Kidney (tissue), 14 donors: ENCODE results near the gene AIFM1. TPM values are rescaled to one million over a fixed set of nuclear protein-coding genes. Genes with fewer than 3 reads are reported as not detected.

Experiments
- DNase-seq, 5 donors: peaks; one replicate each; pipeline ENCODE4 v3.0.0-alpha.2; 2013 to 2020
- FAIRE-seq: peaks from 2 replicates; lab custom pipeline; 2012; peaks lifted over from hg19 to GRCh38; lab: Jason Lieb, UNC
- H3K27ac ChIP-seq, 2 donors: one replicate each; pipeline ENCODE4 v1.7.0; 2013; ENCODE audit warnings: low read depth in 2 of 2, low read length in 2 of 2, inconsistent platforms in 1 of 2
- H3K27me3 ChIP-seq: one replicate; pipeline ENCODE4 v1.7.1; 2013; ENCODE audit warnings: low read length, inconsistent platforms; ENCODE audit not compliant: control insufficient read depth, insufficient read depth
- H3K36me3 ChIP-seq, 3 donors: one replicate each; pipeline versions ENCODE4 v1.7.0 to v1.7.1; 2013; ENCODE audit warnings: low read length in 3 of 3, control low read depth in 1 of 3, inconsistent platforms in 1 of 3; ENCODE audit not compliant: insufficient read depth in 3 of 3, control insufficient read depth in 2 of 3
- H3K4me1 ChIP-seq, 3 donors: one replicate each; pipeline versions ENCODE4 v1.7.0 to v1.7.1; 2013; ENCODE audit warnings: low read length in 3 of 3, inconsistent platforms in 1 of 3, low read depth in 1 of 3; ENCODE audit not compliant: control insufficient read depth in 2 of 3, insufficient read depth in 2 of 3
- H3K4me3 ChIP-seq, 3 donors: one replicate each; pipeline versions ENCODE4 v1.7.0 to v1.8.1; 2013; ENCODE audit warnings: low read length in 3 of 3, control low read depth in 1 of 3, inconsistent platforms in 1 of 3
- H3K9ac ChIP-seq, 3 donors: one replicate each; pipeline versions ENCODE4 v1.7.0 to v1.7.1; 2013; ENCODE audit warnings: low read length in 3 of 3, control low read depth in 1 of 3, inconsistent platforms in 1 of 3
- H3K9me3 ChIP-seq, 3 donors: one replicate each; pipeline versions ENCODE4 v1.7.0 to v1.7.1; 2013; ENCODE audit warnings: low read length in 3 of 3, control low read depth in 1 of 3, inconsistent platforms in 1 of 3; ENCODE audit not compliant: control insufficient read depth in 2 of 3, insufficient read depth in 1 of 3
- intact Hi-C: fragments of 100-400 bp; cut with DNase I; formaldehyde crosslinking; loops from one replicate; pipeline ENCODE4 v1.11.1; 2022
- polyA plus RNA-seq: library from polyadenylated mRNA; stranded (reverse); fragments of 350-450 nt; fragmentation: Illumina TruSeq; extraction: RNeasy Lipid Tissue Mini Kit (QIAGEN cat#74804); gene quantifications from one replicate; pipeline ENCODE4 v1.2.3, GENCODE V29; 2014; ENCODE audit warnings: low read depth, low replicate concordance; ENCODE audit not compliant: insufficient read depth
- total RNA-seq: library from RNA; stranded (reverse); fragmentation: NEBNext Ultra II Directional; extraction: Animal tissue kit (Norgen Biotek cat#: 25700); gene quantifications from one replicate; pipeline ENCODE4 v1.2.1, GENCODE V29; 2021
- TF ChIP-seq, protein P1 (sequence below): IDR thresholded peaks from 3 replicates; pipeline ENCODE4 v1.5.1; 2012; ENCODE audit warnings: mild to moderate bottlenecking, moderate library complexity, borderline replicate concordance; ENCODE audit not compliant: insufficient read depth; ENCODE audit errors: extremely low read depth
- donor health status: control.
- donor health status: control.
- donor health status: control.
- donor health status: control.
- donor health status: control.
- donor health status: DM: yes; HTN: yes; CAD: no.
- donor health status: Normal renal cell carcinoma (clear cell type).

Gene AIFM1
- total and polyA plus RNA-seq, 2 donors from 2014 or later, result 55.0 to 255 TPM

DNA sequence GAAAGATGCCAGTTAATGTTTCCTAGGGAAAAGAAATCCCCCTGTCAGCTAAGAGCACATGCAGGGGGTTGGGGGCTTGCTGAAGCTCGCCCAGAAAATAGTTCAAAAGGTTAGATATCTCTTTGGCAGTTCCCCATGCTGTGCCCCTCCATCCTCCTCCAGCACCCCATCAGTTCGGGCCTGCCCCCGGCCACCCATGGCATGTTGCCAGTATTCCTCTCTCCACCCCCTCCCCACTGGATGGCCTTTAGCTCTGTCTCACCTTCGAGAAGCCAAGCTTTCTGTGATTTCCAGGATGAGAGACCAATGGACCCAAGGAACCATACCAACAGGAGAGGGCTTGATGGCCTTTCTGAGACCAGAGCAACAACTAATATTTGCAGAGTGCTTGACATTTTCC lies 11.3 kb upstream of the AIFM1 start:
- DNase-seq, result no peak
- Histone ChIP-seq H3K27ac (no peak overlapping the region), H3K9ac (no peak overlapping the region), H3K27me3 (no peaks in the 10 kb centered on the region), H3K4me3 (no peak overlapping the region), H3K4me1 (peaks cover 0 to 2% (median 0%) of the 10 kb centered on the region in 3 donors), H3K36me3 (no peaks in the 10 kb centered on the region), H3K9me3 (no peaks in the 10 kb centered on the region)
- intact Hi-C loops, result no loop called here
- TF ChIP-seq, protein P1, sequence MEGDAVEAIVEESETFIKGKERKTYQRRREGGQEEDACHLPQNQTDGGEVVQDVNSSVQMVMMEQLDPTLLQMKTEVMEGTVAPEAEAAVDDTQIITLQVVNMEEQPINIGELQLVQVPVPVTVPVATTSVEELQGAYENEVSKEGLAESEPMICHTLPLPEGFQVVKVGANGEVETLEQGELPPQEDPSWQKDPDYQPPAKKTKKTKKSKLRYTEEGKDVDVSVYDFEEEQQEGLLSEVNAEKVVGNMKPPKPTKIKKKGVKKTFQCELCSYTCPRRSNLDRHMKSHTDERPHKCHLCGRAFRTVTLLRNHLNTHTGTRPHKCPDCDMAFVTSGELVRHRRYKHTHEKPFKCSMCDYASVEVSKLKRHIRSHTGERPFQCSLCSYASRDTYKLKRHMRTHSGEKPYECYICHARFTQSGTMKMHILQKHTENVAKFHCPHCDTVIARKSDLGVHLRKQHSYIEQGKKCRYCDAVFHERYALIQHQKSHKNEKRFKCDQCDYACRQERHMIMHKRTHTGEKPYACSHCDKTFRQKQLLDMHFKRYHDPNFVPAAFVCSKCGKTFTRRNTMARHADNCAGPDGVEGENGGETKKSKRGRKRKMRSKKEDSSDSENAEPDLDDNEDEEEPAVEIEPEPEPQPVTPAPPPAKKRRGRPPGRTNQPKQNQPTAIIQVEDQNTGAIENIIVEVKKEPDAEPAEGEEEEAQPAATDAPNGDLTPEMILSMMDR, result no peak
- FAIRE-seq, result no peak

DNA sequence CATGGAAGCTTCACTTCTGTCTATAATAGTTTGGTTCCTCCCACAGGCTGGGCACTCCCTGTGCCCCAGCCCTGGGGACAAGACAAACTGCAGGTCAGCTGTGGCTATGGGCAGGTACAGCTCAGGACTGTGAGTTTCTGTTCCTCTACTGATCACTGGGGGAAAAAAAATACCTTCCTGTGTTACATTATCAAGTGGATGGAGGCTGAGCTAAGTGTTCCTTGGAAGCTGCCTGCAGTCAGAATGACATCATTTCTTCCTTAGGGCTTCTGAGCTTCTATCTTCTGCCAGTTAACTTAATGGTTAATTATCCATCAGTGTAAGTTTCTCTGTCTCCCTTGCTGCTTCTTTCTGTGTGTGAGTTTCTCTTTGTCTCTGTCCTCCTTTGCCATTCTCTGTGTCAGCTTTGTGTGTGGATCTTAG lies 10.7 kb upstream of the AIFM1 start:
- FAIRE-seq, result no peak

GRCh38 chrX:130174937-130175336 lies 9.3 kb upstream of the AIFM1 start:
- H3K9me3 ChIP-seq, result no peaks in the 10 kb centered on the region
- no peak for FAIRE-seq
- H3K4me3 ChIP-seq, result no peak overlapping the region
- H3K27ac ChIP-seq, result peak overlapping the region in 1 of 2 donors; percentile 77
- no peak for DNase-seq
- H3K27me3 ChIP-seq, result no peaks in the 10 kb centered on the region
- intact Hi-C loops, result no loop called here
- no peak overlapping the region for H3K9ac ChIP-seq
- H3K4me1 ChIP-seq, result peaks cover 0 to 2% (median 0%) of the 10 kb centered on the region in 3 donors
- H3K36me3 ChIP-seq, result no peaks in the 10 kb centered on the region
- TF ChIP-seq, protein P1, result no peak

More for the DNA sequence above, 10.7 kb upstream of the AIFM1 start:
- no peaks in the 10 kb centered on the region for H3K27me3 ChIP-seq
- no peak overlapping the region for H3K27ac ChIP-seq
- TF ChIP-seq, protein P1, result no peak
- DNase-seq, result no peak
- intact Hi-C loops, result no loop called here
- peaks cover 0 to 2% (median 0%) of the 10 kb centered on the region in 3 donors for H3K4me1 ChIP-seq
- H3K36me3 ChIP-seq, result no peaks in the 10 kb centered on the region
- no peak overlapping the region for H3K4me3 ChIP-seq
- H3K9ac ChIP-seq, result no peak overlapping the region
- H3K9me3 ChIP-seq, result no peaks in the 10 kb centered on the region

- peak in 2 of 5 donors; percentile 14 to 82 for DNase-seq
- peaks cover 0 to 2% (median 0%) of the 10 kb centered on the region in 3 donors for H3K4me1 ChIP-seq
- no peaks in the 10 kb centered on the region for H3K36me3 ChIP-seq
- H3K4me3 ChIP-seq, result no peak overlapping the region
- H3K9ac ChIP-seq, result no peak overlapping the region
- TF ChIP-seq, protein P1, result no peak
- peak overlapping the region; percentile 33 to 77 for H3K27ac ChIP-seq
- intact Hi-C loops, result no loop called here
- H3K9me3 ChIP-seq, result no peaks in the 10 kb centered on the region
- FAIRE-seq, result no peak
- no peaks in the 10 kb centered on the region for H3K27me3 ChIP-seq
These were observed 8.5 kb upstream of the AIFM1 start for GRCh38 chrX:130174045-130174704.
